B cell (primary cell): ENCODE results near the gene MISP3.

ENCODE experiments used
- EZH2 ChIP-seq: IDR thresholded peaks from 2 replicates; pipeline ENCODE4 v1.6.1; 2012; ENCODE audit warnings: borderline replicate concordance, low read depth, mild to moderate bottlenecking, moderate library complexity, low read length; ENCODE audit not compliant: insufficient read depth, poor library complexity, severe bottlenecking
- TF ChIP-seq, protein P1 (sequence below): fragments of 200-600 bp; IDR thresholded peaks from one replicate; pipeline ENCODE4 v1.8.0; 2022; ENCODE audit warnings: antibody characterized with exemption, mild to moderate bottlenecking

- TF ChIP-seq EZH2: no peak
- TF ChIP-seq, protein P1, sequence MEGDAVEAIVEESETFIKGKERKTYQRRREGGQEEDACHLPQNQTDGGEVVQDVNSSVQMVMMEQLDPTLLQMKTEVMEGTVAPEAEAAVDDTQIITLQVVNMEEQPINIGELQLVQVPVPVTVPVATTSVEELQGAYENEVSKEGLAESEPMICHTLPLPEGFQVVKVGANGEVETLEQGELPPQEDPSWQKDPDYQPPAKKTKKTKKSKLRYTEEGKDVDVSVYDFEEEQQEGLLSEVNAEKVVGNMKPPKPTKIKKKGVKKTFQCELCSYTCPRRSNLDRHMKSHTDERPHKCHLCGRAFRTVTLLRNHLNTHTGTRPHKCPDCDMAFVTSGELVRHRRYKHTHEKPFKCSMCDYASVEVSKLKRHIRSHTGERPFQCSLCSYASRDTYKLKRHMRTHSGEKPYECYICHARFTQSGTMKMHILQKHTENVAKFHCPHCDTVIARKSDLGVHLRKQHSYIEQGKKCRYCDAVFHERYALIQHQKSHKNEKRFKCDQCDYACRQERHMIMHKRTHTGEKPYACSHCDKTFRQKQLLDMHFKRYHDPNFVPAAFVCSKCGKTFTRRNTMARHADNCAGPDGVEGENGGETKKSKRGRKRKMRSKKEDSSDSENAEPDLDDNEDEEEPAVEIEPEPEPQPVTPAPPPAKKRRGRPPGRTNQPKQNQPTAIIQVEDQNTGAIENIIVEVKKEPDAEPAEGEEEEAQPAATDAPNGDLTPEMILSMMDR: no peak
These were observed 22.1 kb upstream of the MISP3 start for GRCh38 chr19:14050512-14050911.
